Measurements from ENCODE around the gene SYNGR3.
"Not testable (repeated sequence)": the region's sequence is repeated elsewhere in the genome, so short reads cannot be mapped to it uniquely, and the experiment has no call there.

SYNGR3 gene, protein sequence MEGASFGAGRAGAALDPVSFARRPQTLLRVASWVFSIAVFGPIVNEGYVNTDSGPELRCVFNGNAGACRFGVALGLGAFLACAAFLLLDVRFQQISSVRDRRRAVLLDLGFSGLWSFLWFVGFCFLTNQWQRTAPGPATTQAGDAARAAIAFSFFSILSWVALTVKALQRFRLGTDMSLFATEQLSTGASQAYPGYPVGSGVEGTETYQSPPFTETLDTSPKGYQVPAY

DNA sequence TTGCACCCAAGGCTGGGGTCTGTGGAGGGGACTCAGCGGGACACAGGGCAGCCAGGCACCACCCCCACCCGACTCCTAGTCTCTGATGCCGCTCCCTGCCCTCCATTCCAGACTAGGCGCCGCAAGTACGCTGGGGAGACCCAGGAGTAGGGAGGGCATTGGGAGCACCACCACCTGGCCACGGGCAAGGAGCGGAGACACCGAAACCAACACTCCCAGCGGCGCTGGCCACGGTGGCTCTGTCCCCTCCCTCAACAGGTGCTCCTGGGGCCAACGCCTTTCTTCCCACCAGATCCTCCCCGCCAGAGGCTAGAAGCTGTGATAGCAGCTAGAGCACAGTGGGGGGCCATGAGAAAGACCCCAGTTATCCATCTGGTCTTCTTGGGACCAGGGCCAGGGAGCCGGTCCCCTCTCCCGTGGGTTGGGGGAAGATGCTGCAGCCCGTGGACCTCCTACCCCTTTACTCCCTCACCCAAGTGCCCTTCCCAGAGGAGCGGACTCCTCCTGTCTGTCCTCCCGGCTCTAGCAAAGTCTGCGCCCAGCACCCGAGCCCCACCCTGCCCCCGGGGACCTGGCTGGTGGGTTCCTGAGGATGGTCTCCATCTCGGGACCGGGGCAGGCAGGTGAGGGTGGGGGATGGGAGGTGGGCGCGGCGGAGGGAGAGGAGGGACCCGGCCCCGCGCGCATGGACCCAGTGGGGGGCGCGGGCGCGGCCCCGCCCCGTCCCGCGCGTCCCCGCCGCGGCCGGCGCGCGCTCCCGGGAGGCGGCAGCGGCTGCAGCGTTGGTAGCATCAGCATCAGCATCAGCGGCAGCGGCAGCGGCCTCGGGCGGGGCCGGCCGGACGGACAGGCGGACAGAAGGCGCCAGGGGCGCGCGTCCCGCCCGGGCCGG is at the start of gene SYNGR3:
SYNGR3 (plus strand) TSS at position 762 of the 892 bp plus-strand sequence. CDS start 133 bp downstream, outside the sequence.
- DNase-seq: no peak

DNA sequence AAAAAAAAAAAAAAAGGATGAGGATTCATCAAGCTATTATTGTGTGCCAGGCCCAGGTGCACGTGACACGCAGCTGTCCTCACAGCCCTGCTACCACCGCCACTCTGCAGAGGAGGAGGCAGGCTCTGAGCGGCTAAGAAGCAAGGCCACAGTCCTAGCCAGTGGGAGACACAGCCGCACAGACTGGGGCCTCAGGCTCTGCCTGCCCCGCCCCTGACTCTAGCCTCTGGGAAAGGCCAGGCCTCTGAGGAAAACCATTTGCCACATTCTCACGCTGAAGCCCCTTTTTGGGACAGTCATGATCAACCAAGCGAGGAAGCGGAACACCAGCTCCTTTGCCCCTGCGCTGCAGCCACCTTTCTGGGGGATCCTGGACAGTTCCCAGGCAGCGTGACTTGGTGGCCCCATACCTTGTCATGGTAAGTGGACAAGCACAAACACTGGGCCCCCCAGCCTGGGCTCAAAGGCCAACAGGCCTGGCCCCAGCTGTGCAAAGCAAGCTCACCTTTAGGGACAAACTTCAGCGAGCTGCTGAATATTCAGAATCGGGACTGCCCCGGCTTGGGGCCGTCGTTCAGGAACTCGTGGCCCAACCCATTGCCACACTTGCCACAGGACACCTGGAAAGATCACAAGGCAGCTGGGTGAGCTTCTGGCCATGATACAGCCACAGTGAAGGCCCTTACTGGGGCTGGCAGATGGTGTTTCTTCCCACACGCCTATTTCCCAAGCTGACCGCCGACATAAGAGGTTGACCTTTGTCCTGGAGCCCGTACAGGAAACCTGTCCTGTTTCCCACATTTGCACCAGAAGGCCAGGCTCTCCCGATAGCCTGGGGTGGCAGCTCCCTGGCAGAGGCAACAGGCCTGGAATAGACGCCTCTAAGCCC is 49.3 kb upstream of the SYNGR3 start:
- DNase-seq: no peak

DNA sequence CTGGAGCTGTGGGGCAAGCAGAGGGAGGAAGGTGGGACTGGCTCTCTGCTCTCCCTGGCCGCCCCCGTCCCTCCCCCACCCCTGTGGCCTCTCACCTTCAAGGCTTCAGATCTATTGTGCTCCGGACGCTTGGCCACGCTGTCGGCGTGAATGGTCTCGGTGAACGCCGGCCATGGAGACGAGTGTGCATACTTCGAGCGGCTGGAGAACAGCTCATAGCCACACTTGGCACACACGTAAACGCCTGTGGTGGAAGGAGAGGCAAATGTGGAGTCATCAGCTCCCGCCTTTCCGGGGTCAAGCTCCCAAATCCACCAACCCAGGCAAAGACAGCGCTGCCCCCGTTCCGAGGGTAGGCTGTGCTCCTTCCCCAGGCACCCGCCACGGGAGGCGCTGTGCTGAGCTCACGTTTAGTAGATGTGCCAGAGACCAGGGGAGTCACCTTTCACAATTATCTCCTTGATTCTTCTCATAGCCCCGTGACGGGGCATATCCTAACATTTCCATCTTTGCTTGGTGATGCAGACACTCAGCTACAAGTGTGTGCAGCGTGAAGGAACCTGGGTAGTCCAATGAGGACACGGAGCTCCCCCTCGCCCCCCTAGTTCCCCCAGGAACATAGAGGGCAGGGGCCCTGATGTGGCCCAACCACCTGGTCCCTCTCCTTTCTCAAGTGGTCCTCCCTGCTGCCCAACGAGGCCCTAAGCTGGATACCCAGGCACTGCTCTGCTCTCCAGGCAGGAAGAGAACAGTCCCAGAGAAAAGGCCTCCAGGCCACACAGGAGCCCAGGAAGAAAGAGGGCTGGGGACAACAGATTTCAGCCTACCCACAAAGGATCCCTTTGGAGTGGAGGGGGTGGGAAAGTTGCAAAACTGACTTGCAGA is 48.4 kb upstream of the SYNGR3 start:
- no peak for DNase-seq

DNA sequence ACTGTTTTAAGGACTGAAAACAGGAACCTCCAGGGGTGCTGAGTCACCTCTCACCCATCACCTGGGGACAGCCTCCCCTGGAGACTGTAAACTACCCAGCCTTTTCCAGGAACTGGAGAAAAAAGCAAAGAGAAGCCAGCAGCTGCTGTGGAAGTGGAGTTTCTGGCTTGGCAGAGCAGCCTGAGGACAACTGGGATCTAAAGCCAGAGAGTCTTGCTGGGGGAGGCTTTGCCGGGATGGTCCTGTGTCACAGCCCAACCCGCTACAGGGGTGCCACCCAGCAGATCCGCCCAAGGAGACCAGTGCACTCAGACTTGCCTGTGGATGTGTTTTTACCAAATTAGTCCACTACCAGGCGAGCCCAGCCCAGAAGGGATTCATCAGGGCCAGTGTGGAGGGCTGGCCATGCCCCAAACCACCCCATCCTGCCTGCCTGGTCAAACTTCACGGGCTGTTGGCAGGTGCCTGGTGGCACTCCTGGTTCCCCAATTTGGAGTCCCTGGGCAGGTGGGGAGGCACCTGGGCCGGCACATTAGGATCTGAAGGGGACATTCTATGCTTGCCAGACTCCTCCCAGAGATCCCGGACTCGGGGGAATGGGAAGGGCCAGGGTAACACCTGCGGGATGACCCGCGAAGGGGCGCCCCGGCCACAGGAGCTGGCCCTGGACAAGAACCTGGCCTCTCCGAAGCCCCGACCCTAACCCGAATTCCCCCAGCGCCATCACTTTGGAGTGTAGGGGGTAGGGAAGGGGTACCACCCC is 47.5 kb upstream of the SYNGR3 start:
- DNase-seq: no peak

DNA sequence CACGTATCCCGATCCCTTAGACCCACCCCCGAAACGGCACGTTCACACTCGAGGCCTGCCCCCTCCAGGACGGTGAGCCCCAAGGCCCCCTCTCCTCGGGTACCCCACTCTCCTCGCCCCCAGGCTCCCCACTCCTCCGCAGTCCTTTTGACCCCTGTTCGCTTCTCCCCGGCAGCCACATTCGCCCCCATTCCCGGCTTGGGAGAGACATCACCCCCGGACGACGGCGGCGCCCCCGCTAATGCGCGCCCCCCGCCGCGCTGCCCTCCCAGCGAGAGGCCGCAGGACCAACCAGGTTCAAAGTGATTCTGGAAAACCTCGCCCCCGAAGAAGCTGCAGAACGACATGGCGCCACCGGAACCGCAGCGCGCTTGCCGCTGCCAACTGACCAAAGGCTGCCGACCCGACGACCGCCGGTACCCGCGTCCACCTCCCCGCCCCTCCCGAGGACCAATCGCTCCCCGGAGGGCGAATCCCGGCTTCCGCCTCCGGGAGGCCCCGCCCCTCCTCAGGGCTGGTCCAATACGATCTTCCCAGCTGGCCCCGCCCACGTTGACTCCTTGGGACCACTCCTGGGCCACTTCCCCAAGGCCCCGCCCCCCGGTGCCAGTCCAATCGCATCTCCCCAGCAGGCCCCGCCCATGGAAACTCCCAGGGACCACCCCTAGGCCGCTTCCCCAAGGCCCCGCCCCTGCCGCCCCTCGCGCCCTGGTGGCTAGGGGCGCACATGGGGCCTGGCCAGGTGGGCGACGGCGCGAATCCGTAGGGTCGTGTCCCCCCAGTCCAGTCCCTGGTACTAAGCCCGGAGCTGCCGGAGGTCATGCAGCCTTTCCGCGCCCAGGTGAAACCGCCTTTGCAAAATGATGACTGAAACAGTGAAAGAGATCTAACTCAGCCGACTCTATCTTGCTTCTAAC is 46.7 kb upstream of the SYNGR3 start, which contains the start of gene MSRB1:
MSRB1 (minus strand) TSS at position 390 of the 917 bp plus-strand sequence; CDS start at position 347, 43 bp downstream.
- peak; percentile 99 for DNase-seq

DNA sequence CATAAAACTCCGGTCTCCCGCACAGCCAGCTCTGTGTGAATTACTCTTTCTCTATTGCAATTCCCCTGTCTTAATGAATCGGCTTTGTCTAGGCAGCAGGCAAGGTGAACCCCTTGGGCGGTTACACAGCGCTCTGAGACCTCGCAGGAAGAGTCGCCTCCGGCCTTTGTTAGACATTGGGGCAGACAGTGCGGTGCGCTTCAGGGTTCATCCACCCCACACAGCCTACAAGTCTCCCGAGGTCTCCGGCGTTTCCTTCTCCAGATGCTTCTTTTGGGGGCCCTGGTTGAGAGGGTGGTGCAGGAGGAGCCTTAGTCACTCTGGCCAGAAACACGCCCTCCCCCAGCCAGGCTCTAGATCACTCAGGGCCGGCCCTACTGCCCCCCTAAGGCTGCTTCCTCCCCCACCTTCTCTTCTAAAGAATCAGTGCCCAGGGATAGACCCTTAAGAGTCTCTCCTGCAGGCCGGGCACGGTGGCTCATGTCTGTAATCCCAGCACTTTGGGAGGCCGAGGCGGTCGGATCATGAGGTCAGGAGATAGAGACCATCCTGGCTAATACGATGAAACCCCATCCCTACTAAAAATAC is 45.1 kb upstream of the SYNGR3 start:
- no peak for DNase-seq

DNA sequence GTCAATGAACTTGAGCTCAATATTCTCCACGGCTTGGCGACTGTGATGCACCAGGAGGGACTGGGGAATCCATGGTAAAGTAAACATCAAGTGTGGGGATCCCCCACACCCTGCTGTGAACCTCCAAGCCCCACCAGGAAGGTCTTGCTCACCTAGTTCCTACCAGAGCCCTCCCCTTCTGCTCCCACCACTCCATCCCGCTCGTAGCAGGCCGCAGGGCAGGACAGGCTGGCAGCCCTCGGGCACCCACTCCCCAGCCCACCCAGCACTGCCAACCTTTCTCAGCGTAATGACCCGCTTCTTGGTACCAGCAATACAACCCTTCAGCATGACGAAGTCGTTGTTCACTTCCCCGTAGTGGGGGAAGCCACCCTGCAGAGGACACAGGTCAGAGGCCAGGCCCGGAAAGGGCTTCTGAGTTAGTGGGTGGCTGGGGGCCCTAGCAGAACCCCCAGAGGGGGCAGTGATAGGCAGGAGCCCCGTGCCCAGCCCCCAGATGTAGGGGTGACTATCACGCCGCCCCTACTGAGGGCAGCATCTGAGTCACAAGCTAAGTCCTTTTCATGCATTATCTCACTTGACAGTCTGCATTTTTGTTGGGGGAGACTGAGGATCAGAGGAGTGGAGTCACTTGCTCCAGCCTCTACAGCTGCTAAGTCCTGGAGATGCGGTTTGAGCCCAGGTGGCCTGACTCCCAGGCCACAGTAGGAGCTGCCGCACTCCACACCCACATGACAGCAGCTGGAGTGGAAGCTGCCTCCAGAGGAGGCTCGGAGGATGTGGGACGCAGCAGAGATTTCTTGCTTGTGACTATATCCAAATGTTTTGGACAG is 44.0 kb upstream of the SYNGR3 start:
- DNase-seq: no peak

DNA sequence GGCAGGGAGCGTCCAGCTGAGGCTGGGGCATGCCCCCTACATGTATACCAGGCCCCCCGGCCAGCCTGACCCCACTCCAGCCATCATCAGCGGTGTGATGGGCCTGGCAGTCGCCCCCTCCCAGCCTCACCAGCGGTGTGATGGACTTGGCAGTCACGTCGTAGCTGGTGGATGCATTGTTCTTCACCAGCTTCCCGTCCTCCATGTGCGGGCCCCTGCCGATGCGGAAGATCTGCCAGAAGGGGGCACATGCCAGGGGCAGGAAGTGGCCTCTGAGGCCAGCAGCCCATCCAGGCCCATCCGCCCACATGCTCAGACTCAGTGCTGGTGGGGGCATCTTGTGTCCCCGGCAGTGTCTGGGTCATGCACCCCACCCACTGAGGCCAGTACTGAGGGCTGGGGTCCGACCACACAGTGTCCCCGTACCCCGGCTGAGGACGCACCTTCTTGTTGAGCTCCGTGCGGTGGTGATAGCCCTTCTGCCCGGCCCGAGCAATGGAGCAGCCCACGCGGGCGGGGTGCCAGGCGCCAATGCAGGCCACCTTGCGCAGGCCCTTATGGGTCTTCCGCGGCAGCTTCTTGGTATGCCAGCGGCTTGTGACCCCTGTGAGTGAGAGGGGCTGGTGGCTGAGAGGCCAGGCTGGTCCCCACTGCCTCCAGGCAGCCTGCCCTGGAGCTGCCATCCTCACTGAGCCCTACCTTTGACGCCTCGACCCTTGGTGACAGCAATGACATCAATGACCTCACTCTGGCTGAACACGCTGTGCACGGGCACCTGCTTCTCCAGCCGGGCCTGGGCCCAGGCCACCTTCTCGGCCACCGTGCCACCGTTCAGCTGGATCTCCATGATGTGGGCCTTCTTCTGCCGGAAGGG is 43.0 kb upstream of the SYNGR3 start:
- DNase-seq: no peak

DNA sequence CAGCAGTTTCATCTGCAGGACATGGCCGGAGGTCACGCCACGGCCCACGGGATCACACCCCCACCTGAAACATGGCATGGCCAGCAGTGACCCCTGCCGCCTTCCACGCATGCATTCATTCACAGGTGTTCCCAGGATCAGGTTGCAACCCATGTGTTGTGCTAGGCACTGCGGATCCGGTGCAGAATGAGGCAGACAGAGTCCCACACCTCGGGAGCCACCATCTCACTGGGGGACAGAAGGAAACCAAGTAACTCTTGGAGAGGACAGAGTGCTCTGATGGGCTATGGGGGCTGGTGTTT is 42.5 kb upstream of the SYNGR3 start:
- no peak for DNase-seq

DNA sequence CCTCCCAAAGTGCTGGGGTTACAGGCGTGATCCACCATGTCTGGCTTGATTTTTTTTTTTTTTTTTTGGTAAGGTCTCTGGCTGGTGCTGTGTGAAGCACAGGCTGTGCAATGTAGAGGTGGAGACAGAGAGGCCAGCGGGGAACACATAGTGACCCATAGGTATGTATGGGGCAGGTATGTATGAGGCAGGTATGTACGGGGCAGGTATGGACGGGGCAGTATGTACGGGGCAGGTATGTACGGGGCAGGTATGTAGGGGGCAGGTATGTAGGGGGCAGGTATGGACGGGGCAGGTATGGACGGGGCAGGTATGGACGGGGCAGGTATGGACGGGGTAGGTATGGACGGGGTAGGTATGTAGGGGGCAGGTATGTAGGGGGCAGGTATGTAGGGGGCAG is 40.3 kb upstream of the SYNGR3 start:
- no peak for DNase-seq

DNA sequence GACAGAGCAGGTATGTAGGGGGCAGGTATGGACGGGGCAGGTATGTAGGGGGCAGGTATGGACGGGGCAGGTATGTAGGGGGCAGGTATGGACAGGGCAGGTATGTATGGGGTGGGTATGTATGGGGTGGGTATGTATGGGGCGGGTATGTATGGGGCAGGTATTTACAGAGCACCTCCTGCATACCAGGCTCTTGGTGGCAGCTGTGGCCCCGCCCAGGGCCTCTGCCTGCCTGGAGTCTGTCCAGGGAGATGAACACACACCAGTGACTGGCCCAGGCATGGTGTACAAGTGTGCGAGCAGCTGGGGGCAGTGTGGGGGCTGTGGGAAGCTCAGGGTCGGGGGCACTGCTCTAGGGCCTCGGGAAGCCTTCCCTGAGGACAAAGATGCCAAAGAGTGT is 39.7 kb upstream of the SYNGR3 start:
- DNase-seq: no peak

DNA sequence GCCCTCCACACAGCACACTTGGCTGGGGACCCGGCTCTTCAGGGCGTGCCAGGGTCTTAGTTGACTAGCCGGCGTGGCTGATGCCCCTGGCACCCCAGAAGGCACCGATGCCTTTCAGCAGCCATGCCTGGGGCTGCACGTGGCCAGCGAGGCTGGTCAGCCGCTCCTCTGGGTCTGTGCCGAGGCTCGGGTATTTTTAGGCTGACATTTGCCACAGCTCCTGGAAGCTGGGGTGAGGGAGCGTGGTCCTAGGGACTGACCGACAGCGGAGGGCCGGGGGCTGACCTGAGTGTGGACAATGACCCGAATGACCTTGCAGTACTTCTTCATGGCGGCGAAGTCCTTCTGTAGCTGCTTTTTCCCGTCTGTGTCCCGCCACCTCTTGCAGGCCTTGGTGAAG is 39.2 kb upstream of the SYNGR3 start:
- DNase-seq: no peak

DNA sequence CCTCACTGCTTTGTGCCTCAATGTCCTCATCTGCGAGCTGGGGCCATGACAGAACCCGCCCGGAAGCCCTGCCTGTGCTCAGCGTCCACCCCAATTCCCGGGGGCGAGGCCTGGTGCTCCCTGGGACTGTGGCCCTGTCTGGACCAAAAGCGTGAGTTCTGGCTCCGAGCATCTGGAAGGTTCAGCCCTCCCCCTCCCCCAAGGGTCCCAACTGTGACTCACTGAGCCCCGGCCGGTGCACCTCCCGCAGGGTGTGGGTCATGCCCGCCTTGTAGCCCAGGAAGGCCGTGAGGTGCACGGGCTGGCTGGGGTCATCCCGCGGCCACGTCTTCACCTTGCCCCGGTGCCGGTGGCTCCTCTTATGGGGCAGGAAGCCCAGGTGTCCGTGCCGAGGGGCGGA is 36.0 kb upstream of the SYNGR3 start:
- no peak for DNase-seq

DNA sequence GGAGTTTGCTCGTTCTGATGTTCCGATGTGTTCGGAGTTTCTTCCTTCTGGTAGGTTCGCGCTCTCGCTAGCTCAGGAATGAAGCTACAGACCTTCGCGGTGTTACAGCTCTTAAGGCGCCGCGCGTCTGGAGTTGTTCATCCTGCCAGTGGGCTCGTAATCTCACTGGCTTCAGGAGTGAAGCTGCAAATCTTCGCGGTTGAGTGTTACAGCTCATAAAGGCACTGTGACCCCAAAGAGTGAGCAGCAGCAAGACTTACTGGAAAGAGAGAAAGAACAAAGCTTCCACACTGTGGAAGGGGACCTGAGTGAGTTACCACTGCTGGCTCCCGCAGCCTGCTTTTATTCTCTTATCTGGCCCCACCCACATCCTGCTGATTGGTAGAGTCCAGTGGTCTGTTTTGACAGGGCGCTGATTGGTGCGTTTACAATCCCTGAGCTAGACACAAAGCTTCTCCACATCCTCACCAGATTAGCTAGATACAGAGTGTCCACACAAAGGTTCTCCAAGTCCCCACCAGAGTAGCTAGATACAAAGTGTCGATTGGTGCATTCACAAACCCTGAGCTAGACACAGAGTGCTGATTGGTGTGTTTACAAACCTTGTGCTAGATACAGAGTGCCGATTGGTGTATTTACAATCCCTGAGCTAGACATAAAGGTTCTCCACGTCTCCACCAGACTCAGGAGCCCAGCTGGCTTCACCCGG is 32.2 kb upstream of the SYNGR3 start:
- not testable (repeated sequence) for DNase-seq

DNA sequence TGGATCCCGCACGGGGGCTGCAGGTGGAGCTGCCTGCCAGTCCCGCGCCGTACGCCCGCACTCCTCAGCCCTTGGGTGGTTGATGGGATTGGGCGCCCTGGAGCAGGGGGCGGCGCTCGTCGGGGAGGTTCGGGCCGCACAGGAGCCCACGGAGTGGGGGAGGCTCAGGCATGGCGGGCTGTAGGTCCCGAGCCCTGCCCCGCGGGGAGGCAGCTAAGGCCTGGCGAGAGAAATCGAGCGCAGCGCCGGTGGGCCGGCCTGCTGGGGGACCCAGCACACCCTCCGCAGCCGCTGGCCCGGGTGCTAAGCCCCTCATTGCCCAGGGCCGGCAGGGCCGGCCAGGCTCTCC is 31.7 kb upstream of the SYNGR3 start:
- not testable (repeated sequence) for DNase-seq

DNA sequence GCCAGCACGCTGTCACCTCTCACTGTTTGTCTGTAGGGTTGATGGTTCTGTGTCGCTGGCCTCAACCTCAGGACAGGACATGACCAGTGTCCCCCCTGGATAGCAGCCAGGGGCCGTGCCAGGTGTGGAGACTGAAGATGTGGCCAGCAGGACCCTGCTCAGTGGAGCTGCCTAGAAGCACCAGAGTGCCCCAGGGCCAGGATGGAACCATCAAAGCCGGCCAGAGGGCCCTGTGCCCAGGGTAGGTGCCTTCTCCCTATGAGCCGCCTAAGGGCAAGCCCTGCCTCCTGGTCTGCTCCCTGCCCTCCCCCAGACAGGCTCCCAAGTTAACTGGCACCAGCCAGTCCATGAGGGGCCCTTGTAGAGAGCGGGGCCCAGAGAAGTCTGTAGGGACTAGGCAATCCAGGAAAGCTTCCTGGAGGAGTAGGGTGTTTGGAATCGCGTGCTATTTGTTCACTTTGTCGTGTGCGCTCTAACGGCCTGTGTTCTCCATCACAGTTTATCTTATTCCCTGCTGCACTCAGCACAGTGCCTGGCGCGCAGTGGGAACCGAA is 31.0 kb upstream of the SYNGR3 start:
- DNase-seq: no peak

Data from activated gamma-delta T cell treated with Interleukin-2 at 50 U/mL for 16 hours (primary cell).